ENCODE results near the gene DCAF12. TPM values are rescaled to one million over a fixed set of nuclear protein-coding genes. Genes with fewer than 3 reads are reported as not detected.

DCAF12 gene
- total RNA-seq, 6 donors from 2014 or later: 17.8 to 41.0 (median 34.0) TPM

DNA sequence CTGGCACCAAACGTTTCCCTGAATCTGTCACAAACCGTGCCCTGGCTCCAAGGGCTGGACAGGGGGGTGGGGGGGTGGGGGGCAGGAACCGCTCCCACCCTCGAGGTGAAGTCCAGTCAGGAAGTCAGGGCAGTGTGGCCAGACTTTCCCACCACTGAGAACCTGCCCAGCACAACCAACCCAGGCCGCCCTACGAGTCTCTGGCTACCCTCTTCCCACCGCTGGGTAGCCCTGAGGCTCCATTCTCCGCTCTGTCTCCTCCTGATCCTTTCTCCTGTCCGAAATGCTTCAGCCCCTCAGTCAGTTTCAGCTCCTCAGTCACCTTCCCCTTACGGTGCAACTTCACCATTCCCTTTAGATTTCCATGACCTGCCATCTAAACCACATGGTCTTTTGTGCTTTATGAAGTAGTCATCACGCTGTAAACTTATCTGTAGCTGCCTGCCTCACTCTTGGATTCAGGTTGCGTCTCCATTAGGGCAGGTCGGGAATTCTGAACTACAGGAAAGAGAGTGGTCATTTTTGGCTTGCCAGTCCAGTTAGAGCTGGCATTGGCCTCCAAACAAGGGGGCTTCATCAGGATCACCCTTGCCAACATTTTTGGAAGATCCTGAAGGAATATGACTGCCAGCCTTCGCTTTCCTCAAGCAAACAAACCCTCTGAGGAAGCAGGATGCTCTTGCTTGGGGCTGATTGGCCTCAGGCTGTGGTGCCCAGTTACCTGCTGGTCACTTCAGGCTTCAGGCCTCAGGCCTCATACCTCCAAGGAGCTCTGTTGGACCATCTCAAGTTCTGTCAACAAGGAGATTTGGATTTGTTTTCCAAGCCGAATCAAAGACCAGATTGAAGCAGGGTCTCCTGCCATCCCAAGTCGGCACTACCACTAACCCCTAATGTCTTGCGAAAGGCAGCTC lies 794 bp upstream of the DCAF12 start:
- H3K4me3 ChIP-seq: peak overlapping the region; percentile 39 to 88 (median 76)
- H3K4me1 ChIP-seq: peaks cover 28 to 41% (median 35%) of the 10 kb centered on the region in 4 donors
- ATAC-seq (ENCODE audit: low FRiP score in 2 of 2) (no peak), DNase-seq (no peak)
- TF ChIP-seq EP300 (IDR thresholded peaks at IDR 0.05) (no peak), POLR2AphosphoS5 (IDR thresholded peaks at IDR 0.05) (no peak), POLR2A (IDR thresholded peaks at IDR 0.05) (no peak), CTCF (IDR thresholded peaks at IDR 0.05) (no peak)
- no peaks in the 10 kb centered on the region for H3K9me3 ChIP-seq
- peak overlapping the region; percentile 92 to 96 (median 95) for H3K27ac ChIP-seq
- peaks cover 0 to 10% (median 2%) of the 10 kb centered on the region in 4 donors for H3K36me3 ChIP-seq
- H3K27me3 ChIP-seq: no peaks in the 10 kb centered on the region
- 87 to 89% methylated on average over 14 of the region's 17 CpGs for WGBS, 2 donors

DNA sequence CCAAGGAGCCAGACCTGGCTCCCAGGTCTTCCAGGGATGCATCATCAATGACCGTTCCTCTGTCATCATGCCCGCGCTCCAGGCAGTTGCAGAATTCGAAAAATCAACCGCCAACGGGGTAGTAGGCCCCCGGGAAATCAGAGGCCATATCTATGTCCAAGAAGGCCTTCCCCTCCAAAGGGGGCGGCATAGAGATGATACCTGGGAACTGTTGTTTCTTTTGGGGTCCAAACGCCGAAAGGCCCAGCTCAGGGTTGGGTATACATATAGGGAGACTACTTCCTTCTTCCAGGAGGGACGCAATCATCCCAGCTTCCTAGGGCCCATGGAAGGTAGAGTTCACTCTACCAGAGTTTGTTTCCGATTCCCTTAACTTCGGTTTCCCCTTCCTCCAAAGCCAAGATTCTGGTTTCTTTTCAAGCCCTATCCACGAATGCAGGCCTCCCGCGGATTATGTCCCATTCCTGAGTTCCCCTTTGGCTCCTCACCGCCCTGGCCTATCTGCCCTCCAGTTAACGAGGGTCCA lies 754 bp downstream of the DCAF12 start:
- H3K4me3 ChIP-seq: peak overlapping the region; percentile 55 to 88 (median 76)
- H3K36me3 ChIP-seq: peaks cover 0 to 16% (median 5%) of the 10 kb centered on the region in 4 donors
- no peaks in the 10 kb centered on the region for H3K27me3 ChIP-seq
- 0 to 2% methylated on average over 17 to 18 of the region's 18 CpGs for WGBS, 2 donors
- no peaks in the 10 kb centered on the region for H3K9me3 ChIP-seq
- peak overlapping the region; percentile 92 to 96 (median 95) for H3K27ac ChIP-seq
- peaks cover 32 to 56% (median 46%) of the 10 kb centered on the region in 4 donors for H3K4me1 ChIP-seq
- ATAC-seq (ENCODE audit: low FRiP score in 2 of 2) (peak in 1 of 2 donors; percentile 27), DNase-seq (peak in 1 of 2 donors; percentile 24)
- TF ChIP-seq CTCF (IDR thresholded peaks at IDR 0.05) (no peak), POLR2AphosphoS5 (IDR thresholded peaks at IDR 0.05) (no peak), POLR2A (IDR thresholded peaks at IDR 0.05) (no peak), EP300 (IDR thresholded peaks at IDR 0.05) (no peak)

- peaks cover 32 to 57% (median 46%) of the 10 kb centered on the region in 4 donors for H3K4me1 ChIP-seq
- peak overlapping the region in 3 of 4 donors; percentile 69 to 88 (median 82) for H3K4me3 ChIP-seq
- H3K36me3 ChIP-seq: peaks cover 0 to 18% (median 5%) of the 10 kb centered on the region in 4 donors
- TF ChIP-seq POLR2AphosphoS5 (IDR thresholded peaks at IDR 0.05): peak in 1 of 2 donors; percentile 27
- no peak for TF ChIP-seq CTCF (IDR thresholded peaks at IDR 0.05)
- no peak for TF ChIP-seq EP300 (IDR thresholded peaks at IDR 0.05)
- TF ChIP-seq POLR2A (IDR thresholded peaks at IDR 0.05): peak in 2 of 4 donors; percentile 18 to 38
- H3K9me3 ChIP-seq: no peaks in the 10 kb centered on the region
- H3K27ac ChIP-seq: peak overlapping the region; percentile 92 to 96 (median 95)
- WGBS, 2 donors: 29 to 38% methylated on average over 6 of the region's 6 CpGs
- peak in 1 of 2 donors; percentile 58 for DNase-seq
- no peak for ATAC-seq (ENCODE audit: low FRiP score in 2 of 2)
- H3K27me3 ChIP-seq: no peaks in the 10 kb centered on the region
Measured at GRCh38 chr9:34124926-34125325, 1.6 kb downstream of the DCAF12 start.

- ATAC-seq (ENCODE audit: low FRiP score in 2 of 2): no peak
- Histone ChIP-seq H3K4me3 (peak overlapping the region in 1 of 4 donors; percentile 82), H3K36me3 (peaks cover 0 to 18% (median 5%) of the 10 kb centered on the region in 4 donors), H3K27me3 (no peaks in the 10 kb centered on the region), H3K27ac (peak overlapping the region; percentile 79 to 96 (median 94)), H3K9me3 (no peaks in the 10 kb centered on the region), H3K4me1 (peaks cover 32 to 62% (median 46%) of the 10 kb centered on the region in 4 donors)
- DNase-seq: no peak
- TF ChIP-seq EP300 (IDR thresholded peaks at IDR 0.05): no peak
- TF ChIP-seq CTCF (IDR thresholded peaks at IDR 0.05): no peak
- TF ChIP-seq POLR2A (IDR thresholded peaks at IDR 0.05): no peak
- TF ChIP-seq POLR2AphosphoS5 (IDR thresholded peaks at IDR 0.05): no peak
- 35 to 37% methylated on average over 4 of the region's 4 CpGs for WGBS, 2 donors
Measured at GRCh38 chr9:34124099-34124498, 2.4 kb downstream of the DCAF12 start.
